GM12801 (cell line): Measurements from ENCODE around the gene PTGER3.

Experiments used
- TF ChIP-seq, protein P1 (sequence below): IDR thresholded peaks from one replicate; pipeline ENCODE4 v1.5.1; 2011; ENCODE audit warnings: control low read depth; ENCODE audit not compliant: insufficient read length; ENCODE audit errors: extremely low read depth

Gene PTGER3

DNA sequence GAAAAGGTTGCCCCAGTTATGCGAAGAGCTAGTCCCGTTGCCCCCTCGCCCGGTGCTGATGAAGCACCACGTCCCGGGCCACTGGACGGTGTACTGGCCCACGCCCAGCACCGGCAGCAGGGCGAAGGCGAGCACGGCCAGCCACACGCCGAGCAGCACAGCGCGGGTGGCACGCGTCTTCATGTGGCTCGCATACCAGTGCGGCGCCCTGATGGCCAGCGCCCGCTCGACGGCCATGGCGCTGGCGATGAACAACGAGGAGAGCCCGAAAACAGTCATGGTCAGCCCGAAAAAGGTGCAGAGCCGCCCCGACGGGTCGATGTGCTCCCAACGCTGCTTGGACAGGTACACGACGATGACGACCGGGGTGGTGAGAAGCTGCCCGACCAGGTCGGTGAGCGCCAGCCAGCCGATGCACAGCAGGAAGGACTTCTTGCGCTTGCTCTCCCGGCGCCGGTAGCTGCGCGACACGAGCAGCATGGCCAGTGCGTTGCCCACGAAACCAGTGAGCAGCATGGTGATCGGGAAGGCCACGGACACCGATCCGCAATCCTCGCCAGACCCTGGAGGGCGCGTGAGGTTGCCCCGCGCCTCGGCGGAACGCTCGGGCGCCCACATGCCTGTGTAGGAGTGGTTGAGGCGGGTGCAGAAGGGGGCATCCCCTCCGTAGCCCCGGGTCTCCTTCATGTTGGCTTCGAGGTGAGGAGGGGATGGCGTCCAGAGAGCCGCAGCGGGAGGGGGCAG lies 553 bp downstream of the PTGER3 start:
- TF ChIP-seq, protein P1, sequence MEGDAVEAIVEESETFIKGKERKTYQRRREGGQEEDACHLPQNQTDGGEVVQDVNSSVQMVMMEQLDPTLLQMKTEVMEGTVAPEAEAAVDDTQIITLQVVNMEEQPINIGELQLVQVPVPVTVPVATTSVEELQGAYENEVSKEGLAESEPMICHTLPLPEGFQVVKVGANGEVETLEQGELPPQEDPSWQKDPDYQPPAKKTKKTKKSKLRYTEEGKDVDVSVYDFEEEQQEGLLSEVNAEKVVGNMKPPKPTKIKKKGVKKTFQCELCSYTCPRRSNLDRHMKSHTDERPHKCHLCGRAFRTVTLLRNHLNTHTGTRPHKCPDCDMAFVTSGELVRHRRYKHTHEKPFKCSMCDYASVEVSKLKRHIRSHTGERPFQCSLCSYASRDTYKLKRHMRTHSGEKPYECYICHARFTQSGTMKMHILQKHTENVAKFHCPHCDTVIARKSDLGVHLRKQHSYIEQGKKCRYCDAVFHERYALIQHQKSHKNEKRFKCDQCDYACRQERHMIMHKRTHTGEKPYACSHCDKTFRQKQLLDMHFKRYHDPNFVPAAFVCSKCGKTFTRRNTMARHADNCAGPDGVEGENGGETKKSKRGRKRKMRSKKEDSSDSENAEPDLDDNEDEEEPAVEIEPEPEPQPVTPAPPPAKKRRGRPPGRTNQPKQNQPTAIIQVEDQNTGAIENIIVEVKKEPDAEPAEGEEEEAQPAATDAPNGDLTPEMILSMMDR, result no peak

DNA sequence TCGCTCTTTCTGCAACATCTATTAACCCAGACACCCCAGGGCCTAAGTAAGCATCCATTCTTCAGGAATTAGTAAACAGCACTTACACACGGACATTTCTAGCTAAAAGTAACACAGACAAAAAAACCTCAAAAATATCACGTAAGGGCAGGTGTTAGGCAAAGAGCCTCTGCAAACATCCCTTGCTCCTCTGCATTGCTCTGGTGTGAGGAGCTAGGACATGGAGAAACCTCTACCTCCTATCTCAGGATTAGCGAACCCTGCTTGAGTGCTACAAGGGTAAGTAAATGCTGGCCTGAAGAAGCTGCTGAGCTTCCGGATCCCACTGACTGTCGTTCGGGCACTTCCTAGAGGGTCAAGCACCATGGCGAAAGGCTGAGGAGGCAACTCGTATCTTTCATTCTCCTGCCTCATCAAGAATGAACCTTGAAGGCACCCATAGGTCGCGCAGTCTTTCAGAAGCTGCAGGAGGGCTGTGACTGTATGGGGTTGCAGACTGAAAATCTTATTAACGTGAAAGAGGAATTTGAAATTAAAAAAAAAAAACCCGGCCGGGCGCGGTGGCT lies 2.1 kb downstream of the PTGER3 start:
- TF ChIP-seq, protein P1, result no peak

DNA sequence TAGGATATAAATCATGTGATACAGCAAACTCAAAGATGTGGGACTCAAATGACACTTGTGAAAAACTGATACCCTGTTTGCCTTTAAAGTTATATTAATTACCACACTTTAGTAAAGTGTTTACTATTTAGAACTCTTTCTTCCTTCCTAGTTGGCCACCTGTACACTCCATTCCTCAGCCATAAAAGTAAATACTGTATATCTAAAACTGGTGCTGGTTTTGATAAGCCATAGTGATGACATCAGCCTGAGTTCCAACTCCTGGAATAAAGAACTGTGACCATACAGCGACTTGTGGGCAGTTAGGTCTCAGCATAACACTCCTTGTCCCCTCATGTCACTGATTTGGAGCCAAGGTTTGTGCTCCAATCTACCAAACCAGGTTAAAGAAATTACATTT lies 2.8 kb downstream of the PTGER3 start:
- TF ChIP-seq, protein P1, result no peak

DNA sequence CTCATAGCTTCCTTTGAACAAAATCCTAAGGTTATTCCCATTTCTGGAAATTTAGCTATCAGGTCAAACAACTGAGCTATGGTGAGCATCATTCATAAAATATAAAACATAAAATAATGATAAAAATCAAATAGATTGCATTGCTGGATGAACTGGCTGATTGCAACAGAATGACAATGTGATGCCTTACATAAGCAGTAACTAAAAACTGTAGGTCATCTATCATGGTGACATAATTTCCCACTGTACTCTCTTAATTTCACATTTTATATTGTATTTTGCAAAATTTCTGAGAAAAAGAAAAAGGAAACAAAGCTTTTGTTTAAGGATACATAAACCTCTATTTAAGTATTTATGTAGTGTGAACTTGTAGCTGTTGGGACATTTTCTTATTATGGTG lies 4.6 kb downstream of the PTGER3 start:
- TF ChIP-seq, protein P1, result no peak

DNA sequence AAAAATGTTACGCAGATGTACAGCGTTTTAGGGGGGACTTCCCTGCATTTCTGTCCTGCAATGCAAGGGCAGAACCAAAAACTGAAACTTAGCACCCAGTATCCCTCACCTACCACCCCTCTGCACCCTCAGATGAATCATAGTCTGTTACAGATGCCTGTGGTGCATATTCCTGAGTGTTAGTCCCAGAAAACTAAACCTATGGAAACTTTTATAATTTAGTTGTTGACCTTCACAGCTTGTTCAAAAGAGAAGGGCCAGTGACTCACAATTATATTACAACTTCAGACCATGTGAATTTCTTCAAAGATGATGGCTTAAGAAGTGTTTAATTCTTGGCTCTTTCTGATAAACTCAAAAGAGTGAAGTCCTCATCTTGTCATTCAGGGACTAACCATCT lies 5.8 kb downstream of the PTGER3 start:
- TF ChIP-seq, protein P1, result no peak

DNA sequence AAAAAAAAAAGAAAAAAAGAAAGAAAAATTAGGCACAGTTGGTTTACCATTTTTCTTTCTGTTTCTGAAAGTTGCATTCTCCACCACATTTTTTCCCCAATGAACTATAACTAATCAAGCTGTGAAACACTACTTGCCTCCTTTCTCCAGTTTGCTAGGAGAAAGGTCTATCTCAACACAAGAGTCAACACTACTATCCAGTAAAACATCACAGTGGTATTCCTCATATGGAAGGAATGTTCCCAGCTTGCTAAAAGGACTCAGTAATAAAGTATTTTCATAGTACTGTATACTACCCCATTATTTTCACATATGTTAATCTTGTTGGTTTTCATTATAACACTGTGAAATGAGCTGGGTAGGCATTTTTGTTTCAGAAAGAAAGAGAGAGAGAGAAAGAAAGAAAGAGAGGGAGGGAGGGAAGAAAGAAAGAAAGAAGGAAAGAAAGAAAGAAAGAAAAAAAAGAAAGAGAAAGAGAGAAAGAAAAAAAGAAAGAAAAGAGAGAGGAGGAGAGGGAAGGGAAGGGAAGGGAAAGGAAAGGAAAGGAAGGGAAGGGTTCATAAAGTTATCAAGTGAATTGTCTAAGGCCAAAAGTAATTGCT lies 7.9 kb downstream of the PTGER3 start:
- TF ChIP-seq, protein P1, result no peak

DNA sequence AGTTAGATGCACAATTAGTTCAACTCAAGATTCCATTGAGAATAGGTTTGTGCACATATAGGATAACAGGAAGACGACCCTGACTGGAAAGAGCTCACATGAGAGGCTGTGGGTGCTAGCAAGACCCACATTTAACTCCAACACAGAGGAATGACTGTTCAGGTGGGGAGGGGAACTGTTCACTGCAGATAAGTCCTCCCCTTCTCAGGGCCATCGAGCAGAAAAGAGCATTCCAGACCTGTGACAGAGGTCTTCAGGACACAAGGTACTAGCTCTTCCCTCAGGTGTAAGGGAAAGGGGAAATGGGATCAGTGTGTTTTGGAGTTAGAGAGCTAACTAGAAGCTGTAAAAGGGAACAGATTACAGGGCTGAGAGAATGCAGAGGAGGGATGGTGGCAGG lies 8.7 kb downstream of the PTGER3 start:
- TF ChIP-seq, protein P1, result no peak
